NB4 (cell line): ENCODE measurements around the gene CRTC2.
"Not testable (repeated sequence)": the region's sequence is repeated elsewhere in the genome, so short reads cannot be mapped to it uniquely, and the experiment has no call there.

Experiments
- CTCF ChIP-seq: IDR thresholded peaks from one replicate; pipeline ENCODE4 v1.5.1; 2012; ENCODE audit warnings: low read depth, low read length
- MYC ChIP-seq: IDR thresholded peaks from 2 replicates; pipeline ENCODE4 v1.6.1; 2011; ENCODE audit warnings: low read depth, low read length

- not testable (repeated sequence) for TF ChIP-seq CTCF, MYC
These were observed 52.5 kb downstream of the CRTC2 start for GRCh38 chr1:153905908-153906307.
